Prostate gland (tissue), 2 donors: Measurements from ENCODE around the gene DAZAP1. TPM values are rescaled to one million over a fixed set of nuclear protein-coding genes. Genes with fewer than 3 reads are reported as not detected.
"Not testable (repeated sequence)": the region's sequence is repeated elsewhere in the genome, so short reads cannot be mapped to it uniquely, and the experiment has no call there.

ENCODE experiments used
- DNase-seq: peaks from one replicate; pipeline ENCODE4 v3.0.0-alpha.2; 2019; ENCODE audit warnings: low spot score
- H3K27ac ChIP-seq, 2 donors: fragments of 200-600 bp; sonication (generic); 2 replicates each; pipeline ENCODE4 v1.5.1; 2017 to 2019
- H3K27me3 ChIP-seq: fragments of 200-600 bp; sonication (generic); replicated peaks from 2 replicates; pipeline ENCODE4 v1.5.1; 2019; ENCODE audit not compliant: insufficient read depth
- H3K36me3 ChIP-seq, 2 donors: fragments of 200-600 bp; sonication (generic); 1 replicate in 1 of 2; 2 replicates in 1 of 2; pipeline versions ENCODE4 v1.5.1 to v1.8.1; 2017 to 2019
- H3K4me1 ChIP-seq: fragments of 200-600 bp; sonication (generic); replicated peaks from 2 replicates; pipeline ENCODE4 v1.5.1; 2019
- H3K4me3 ChIP-seq, 2 donors: fragments of 200-600 bp; sonication (generic); 2 replicates each; pipeline ENCODE4 v1.5.1; 2017 to 2019
- H3K9me3 ChIP-seq: fragments of 200-600 bp; sonication (generic); 2 replicates; pipeline ENCODE4 v1.5.1; 2017
- POLR2A ChIP-seq: fragments of 450-650 bp; IDR thresholded peaks from one replicate; pipeline ENCODE4 v1.6.1; 2016; ENCODE audit warnings: antibody characterized with exemption, mild to moderate bottlenecking
- POLR2AphosphoS5 ChIP-seq: sonication (generic); formaldehyde crosslinking; IDR thresholded peaks from one replicate; pipeline ENCODE4 v1.6.1; 2017; ENCODE audit warnings: antibody characterized with exemption
- WGBS: methylation state at CpG from one replicate; pipeline ENCODE4 v1.1.5; 2018; 5-methylcytosine and 5-hydroxymethylcytosine counted together
- intact Hi-C: fragments of 100-400 bp; cut with DNase I; formaldehyde crosslinking; loops from one replicate; pipeline ENCODE4 v1.14.2; 2022
- total RNA-seq, 2 donors: library from RNA; depleted of rRNA; stranded (reverse); fragments of >200 nt; gene quantifications; one replicate each; pipeline ENCODE4 v1.1.0, GENCODE V29; 2016
- TF ChIP-seq, protein P1 (sequence below), 4 experiments: fragments of 200-600 bp in 2 of 4; fragments of 450-650 bp in 2 of 4; sonication (generic) in 2 of 4; IDR thresholded peaks; 1 replicate in 3 of 4; 2 replicates in 1 of 4; pipeline ENCODE4 v1.5.1; 2016 to 2019; ENCODE audit warnings: antibody characterized with exemption in 4 of 4, mild to moderate bottlenecking in 2 of 4, moderate library complexity in 2 of 4

Gene DAZAP1
- total RNA-seq, 2 donors from 2014 or later, result 58.6 to 74.1 TPM

DNA sequence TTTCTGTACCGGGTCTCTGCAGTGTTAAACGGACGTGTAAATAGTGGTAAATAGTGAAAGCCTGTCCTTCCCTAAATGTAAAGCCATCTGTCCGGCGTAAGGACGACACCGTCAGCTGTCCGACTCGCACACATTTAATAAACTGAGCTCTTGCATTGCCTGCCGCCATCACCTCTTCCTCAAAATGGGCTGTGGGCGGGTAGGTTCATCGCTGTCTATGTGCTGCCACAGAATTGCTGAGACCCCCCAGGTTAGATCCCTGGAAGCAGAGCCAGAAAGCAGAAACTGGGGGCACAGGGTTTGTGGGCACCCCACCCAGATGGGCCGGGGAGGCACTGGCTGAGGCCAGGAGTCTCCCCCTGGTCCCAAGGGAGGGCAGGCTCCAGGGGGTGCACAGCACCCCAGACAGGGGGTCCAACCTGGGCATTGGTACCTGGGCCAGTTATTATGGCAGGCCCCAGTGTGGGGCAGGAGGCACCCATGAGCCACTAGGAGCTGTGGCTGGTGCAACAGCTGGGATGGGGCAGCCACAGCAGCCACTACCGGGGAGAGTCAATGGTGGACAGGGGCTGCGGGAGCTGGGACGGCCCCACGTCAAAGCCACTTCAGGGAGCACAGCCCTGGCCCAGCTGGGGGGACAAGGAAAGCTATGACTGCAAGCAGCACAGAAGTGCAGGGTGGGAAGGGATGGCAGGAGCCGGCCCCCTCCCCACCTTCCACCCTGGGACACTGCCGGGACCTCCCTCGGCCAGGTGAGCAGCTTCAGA, 65.9 kb downstream of the DAZAP1 start:
- no peak for DNase-seq
- no peak overlapping the region for H3K27ac ChIP-seq
- H3K36me3 ChIP-seq, result no peaks in the 10 kb centered on the region
- no peak overlapping the region for H3K4me3 ChIP-seq
- WGBS, result 68% methylated on average over 19 of the region's 20 CpGs
- TF ChIP-seq POLR2AphosphoS5 (no peak), POLR2A (no peak)
- TF ChIP-seq, protein P1, sequence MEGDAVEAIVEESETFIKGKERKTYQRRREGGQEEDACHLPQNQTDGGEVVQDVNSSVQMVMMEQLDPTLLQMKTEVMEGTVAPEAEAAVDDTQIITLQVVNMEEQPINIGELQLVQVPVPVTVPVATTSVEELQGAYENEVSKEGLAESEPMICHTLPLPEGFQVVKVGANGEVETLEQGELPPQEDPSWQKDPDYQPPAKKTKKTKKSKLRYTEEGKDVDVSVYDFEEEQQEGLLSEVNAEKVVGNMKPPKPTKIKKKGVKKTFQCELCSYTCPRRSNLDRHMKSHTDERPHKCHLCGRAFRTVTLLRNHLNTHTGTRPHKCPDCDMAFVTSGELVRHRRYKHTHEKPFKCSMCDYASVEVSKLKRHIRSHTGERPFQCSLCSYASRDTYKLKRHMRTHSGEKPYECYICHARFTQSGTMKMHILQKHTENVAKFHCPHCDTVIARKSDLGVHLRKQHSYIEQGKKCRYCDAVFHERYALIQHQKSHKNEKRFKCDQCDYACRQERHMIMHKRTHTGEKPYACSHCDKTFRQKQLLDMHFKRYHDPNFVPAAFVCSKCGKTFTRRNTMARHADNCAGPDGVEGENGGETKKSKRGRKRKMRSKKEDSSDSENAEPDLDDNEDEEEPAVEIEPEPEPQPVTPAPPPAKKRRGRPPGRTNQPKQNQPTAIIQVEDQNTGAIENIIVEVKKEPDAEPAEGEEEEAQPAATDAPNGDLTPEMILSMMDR (IDR thresholded peaks at IDR 0.05), result no peak
- peaks cover 22% of the 10 kb centered on the region for H3K4me1 ChIP-seq
- intact Hi-C loops, result no loop called here
- H3K9me3 ChIP-seq, result no peaks in the 10 kb centered on the region
- H3K27me3 ChIP-seq, result peaks cover 21% of the 10 kb centered on the region

DNA sequence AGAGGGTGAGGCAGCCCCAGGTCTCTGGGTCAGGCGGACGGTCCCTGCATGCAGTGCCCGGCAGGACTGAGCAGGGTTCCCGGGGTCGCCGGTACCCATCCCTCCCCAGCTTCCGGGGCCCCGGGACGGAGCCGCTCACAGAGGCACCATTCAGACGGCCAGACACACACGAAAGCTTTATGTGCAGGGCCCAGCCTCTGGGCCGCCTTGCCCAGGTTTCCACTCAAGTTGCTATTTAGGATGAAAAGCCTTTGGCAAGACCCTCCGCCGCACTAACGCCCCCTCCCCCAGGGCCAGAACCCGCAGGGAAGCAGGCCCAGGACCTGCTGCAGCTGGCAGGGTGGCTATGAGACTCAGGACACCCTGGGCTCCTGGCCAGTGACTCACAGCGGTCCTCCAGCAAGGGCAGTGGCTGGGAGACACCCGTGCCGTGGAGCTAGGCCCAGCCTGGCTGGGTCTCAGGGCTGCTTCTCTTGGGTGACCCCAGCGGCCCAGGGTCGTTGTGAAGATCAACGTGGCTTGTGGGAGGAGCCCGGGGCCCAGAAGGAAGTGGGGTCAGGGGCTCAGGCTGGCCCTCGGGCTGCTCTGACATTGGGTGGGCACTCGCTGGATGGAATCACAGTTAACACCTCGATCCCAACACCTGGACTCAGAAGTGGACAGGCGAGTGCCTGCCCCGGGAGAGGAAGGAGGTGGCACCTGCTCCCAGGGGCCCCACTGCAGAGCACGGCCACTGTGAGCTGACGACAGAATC, 66.8 kb downstream of the DAZAP1 start:
- TF ChIP-seq, protein P1 (IDR thresholded peaks at IDR 0.05), result no peak
- no peak for TF ChIP-seq POLR2AphosphoS5
- TF ChIP-seq POLR2A, result no peak
- Histone ChIP-seq H3K4me1 (peaks cover 17% of the 10 kb centered on the region), H3K36me3 (no peaks in the 10 kb centered on the region), H3K27ac (no peak overlapping the region), H3K4me3 (no peak overlapping the region), H3K9me3 (no peaks in the 10 kb centered on the region), H3K27me3 (peaks cover 16% of the 10 kb centered on the region)
- intact Hi-C loops, result no loop called here
- no peak for DNase-seq
- WGBS, result 77% methylated on average over 28 of the region's 31 CpGs

DNA sequence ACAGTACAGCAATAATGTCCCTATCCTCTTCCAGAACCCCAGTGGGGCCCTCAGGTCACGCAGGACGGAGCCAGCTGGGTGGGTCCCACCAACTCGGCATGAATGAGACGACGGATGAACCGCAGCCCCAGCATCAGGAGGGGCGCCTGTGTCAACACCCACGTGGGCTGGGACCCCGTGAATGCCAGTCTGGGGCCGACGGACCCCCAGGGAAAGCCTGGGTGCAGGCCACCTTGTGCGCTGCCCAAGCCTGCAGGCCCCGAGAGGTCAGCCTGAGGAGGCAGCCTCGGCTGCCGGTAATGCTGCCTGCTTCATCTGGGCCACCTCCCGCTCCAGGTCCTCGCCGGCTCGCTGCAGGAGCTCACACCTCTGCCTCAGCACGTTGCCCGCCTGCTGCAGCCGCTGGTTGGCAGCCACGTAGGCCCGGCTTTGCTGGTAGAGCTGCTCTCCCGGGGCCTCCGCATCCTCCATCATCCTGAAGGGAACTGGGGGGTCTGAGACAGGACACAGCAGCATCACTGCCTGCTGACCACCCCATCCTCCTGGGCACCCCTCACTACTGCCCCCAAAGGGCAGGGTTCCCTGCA, 67.5 kb downstream of the DAZAP1 start:
- Histone ChIP-seq H3K27ac (no peak overlapping the region), H3K4me3 (no peak overlapping the region), H3K4me1 (peaks cover 13% of the 10 kb centered on the region), H3K36me3 (no peaks in the 10 kb centered on the region), H3K9me3 (no peaks in the 10 kb centered on the region), H3K27me3 (peaks cover 14% of the 10 kb centered on the region)
- TF ChIP-seq POLR2AphosphoS5, result no peak
- TF ChIP-seq POLR2A, result no peak
- TF ChIP-seq, protein P1 (IDR thresholded peaks at IDR 0.05), result no peak
- intact Hi-C loops, result no loop called here
- 89% methylated on average over 20 of the region's 26 CpGs for WGBS
- DNase-seq, result no peak

DNA sequence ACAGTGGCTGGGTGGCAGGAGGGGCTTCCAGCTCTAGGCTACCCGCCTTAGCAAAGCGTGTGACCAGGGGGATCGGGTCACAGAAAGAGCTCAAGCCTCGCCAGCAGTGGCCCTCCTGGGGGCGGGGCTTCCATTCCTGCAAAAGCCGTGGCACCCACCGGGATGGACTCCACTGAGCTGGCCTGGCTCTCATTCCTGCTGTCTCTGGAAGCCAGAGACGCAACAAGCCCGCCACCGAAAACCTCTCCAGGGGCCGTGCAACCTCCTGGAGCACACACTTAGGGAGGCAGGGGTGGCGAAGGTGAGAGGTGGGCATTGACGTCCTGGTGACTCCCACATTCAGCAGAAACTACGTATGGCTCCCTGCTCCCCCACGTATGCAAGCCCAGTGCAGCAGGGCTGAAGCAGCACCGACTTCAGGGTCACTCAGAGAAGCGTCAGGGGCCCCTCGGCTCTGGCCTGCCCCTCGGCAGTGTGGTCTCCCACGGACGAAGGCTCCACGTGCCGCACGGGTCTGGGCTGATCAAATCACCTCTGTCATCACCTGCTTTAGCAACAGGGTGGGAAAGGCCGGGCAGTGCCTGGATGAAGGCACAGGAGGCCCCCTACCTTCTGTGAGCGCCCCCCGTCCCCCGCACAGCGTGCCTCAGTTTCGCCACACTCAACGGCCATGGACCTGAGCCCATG, 68.5 kb downstream of the DAZAP1 start:
- no peak overlapping the region for H3K4me3 ChIP-seq
- H3K27ac ChIP-seq, result no peak overlapping the region
- TF ChIP-seq POLR2AphosphoS5, result no peak
- no peak for DNase-seq
- 93% methylated on average over 29 of the region's 31 CpGs for WGBS
- H3K27me3 ChIP-seq, result peaks cover 9% of the 10 kb centered on the region
- no peaks in the 10 kb centered on the region for H3K36me3 ChIP-seq
- no peaks in the 10 kb centered on the region for H3K9me3 ChIP-seq
- peaks cover 2% of the 10 kb centered on the region for H3K4me1 ChIP-seq
- intact Hi-C loops, result no loop called here

DNA sequence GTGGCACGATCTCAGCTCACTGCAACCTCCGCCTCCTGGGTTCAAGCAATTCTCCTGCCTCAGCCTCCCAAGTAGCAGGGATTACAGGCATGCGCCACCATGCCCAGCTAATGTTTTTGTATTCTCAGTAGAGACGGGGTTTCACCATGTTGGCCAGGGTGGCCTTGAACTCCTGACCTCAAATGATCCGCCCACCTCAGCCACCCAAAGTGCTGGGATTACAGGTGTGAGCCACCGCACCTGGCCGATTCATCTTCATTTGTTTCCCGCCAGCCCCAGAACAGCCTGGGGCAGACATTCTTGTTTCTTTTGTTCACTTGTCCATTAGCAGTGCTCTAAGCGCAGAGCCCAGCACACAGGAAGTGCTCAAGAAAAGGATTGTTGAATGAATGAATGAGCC, 69.7 kb downstream of the DAZAP1 start:
- DNase-seq, H3K36me3 ChIP-seq, H3K4me1 ChIP-seq, H3K9me3 ChIP-seq, H3K4me3 ChIP-seq, H3K27ac ChIP-seq, intact Hi-C loops, H3K27me3 ChIP-seq: not testable (repeated sequence)
- WGBS, result 94% methylated on average over 9 of the region's 9 CpGs
